ENCODE results near the gene SRCIN1.
A peak's percentile ranks its signal among the peaks of the same experiment; 100 is the strongest.

Gene SRCIN1

GRCh38 chr17:38561416-38562214 is 44.1 kb downstream of the SRCIN1 start:
- DNase-seq (ENCODE audit: low read depth), result no peak

GRCh38 chr17:38560503-38561318 is 45.0 kb downstream of the SRCIN1 start:
- DNase-seq (ENCODE audit: low read depth), result peak; percentile 35

- DNase-seq (ENCODE audit: low read depth), result no peak
These were observed 45.9 kb downstream of the SRCIN1 start for GRCh38 chr17:38559880-38560230.

- DNase-seq (ENCODE audit: low read depth), result no peak
These were observed 46.5 kb downstream of the SRCIN1 start for GRCh38 chr17:38559051-38559879.

GRCh38 chr17:38558728-38559050 is 47.1 kb downstream of the SRCIN1 start:
- DNase-seq (ENCODE audit: low read depth), result no peak

- DNase-seq (ENCODE audit: low read depth), result peak; percentile 92
These were observed 47.7 kb downstream of the SRCIN1 start for GRCh38 chr17:38557836-38558727.

GRCh38 chr17:38557396-38557795 is 48.4 kb downstream of the SRCIN1 start:
- DNase-seq (ENCODE audit: low read depth), result no peak

- no peak for DNase-seq (ENCODE audit: low read depth)
These were observed 49.5 kb downstream of the SRCIN1 start for GRCh38 chr17:38556239-38556638.

- peak; percentile 35 for DNase-seq (ENCODE audit: low read depth)
These were observed 51.1 kb downstream of the SRCIN1 start for GRCh38 chr17:38554430-38555350.

GRCh38 chr17:38552343-38552742 is 53.4 kb downstream of the SRCIN1 start:
- no peak for DNase-seq (ENCODE audit: low read depth)

- DNase-seq (ENCODE audit: low read depth), result no peak
These were observed 54.6 kb downstream of the SRCIN1 start for GRCh38 chr17:38551121-38551520.

- peak; percentile 75 for DNase-seq (ENCODE audit: low read depth)
These were observed 55.1 kb downstream of the SRCIN1 start for GRCh38 chr17:38550661-38551060.

- DNase-seq (ENCODE audit: low read depth), result no peak
These were observed 56.5 kb downstream of the SRCIN1 start for GRCh38 chr17:38549285-38549684.

GRCh38 chr17:38547444-38547843 is 58.3 kb downstream of the SRCIN1 start:
- no peak for DNase-seq (ENCODE audit: low read depth)

GRCh38 chr17:38546396-38546795 is 59.4 kb downstream of the SRCIN1 start:
- DNase-seq (ENCODE audit: low read depth), result no peak

GRCh38 chr17:38545531-38546225 is 60.1 kb downstream of the SRCIN1 start:
- no peak for DNase-seq (ENCODE audit: low read depth)

GRCh38 chr17:38544839-38545209 is 60.9 kb downstream of the SRCIN1 start:
- no peak for DNase-seq (ENCODE audit: low read depth)

- DNase-seq (ENCODE audit: low read depth), result no peak
These were observed 61.4 kb downstream of the SRCIN1 start for GRCh38 chr17:38544175-38544838.
